HEK293T (cell line): Measurements from ENCODE around the gene NOTCH3.
A peak's percentile ranks its signal among the peaks of the same experiment; 100 is the strongest.

Experiments used
- ARNT ChIP-seq: fragments of 450-650 bp; IDR thresholded peaks from 2 replicates; pipeline ENCODE4 v1.6.1; 2017; ENCODE audit warnings: mild to moderate bottlenecking
- BHLHE40 ChIP-seq: fragments of 450-650 bp; IDR thresholded peaks from 2 replicates; pipeline ENCODE4 v1.6.1; 2016; ENCODE audit warnings: mild to moderate bottlenecking, moderate library complexity, borderline replicate concordance
- FOXA1 ChIP-seq: fragments of 450-650 bp; IDR thresholded peaks from 2 replicates; pipeline ENCODE4 v1.6.1; 2016; ENCODE audit warnings: mild to moderate bottlenecking
- FOXK2 ChIP-seq: fragments of 450-650 bp; IDR thresholded peaks from 2 replicates; pipeline ENCODE4 v1.6.1; 2016; ENCODE audit warnings: mild to moderate bottlenecking
- FOXM1 ChIP-seq: fragments of 450-650 bp; IDR thresholded peaks from 2 replicates; pipeline ENCODE4 v1.6.1; 2017; ENCODE audit warnings: mild to moderate bottlenecking, borderline replicate concordance
- HDGF ChIP-seq: fragments of 450-650 bp; IDR thresholded peaks from 2 replicates; pipeline ENCODE4 v1.6.1; 2017; ENCODE audit warnings: antibody characterized with exemption, borderline replicate concordance
- LEF1 ChIP-seq: fragments of 450-650 bp; IDR thresholded peaks from 2 replicates; pipeline ENCODE4 v1.6.1; 2017; ENCODE audit warnings: mild to moderate bottlenecking, borderline replicate concordance
- NFRKB ChIP-seq: fragments of 450-650 bp; IDR thresholded peaks from 2 replicates; pipeline ENCODE4 v1.6.1; 2016; ENCODE audit warnings: mild to moderate bottlenecking, moderate library complexity
- SP1 ChIP-seq: fragments of 450-650 bp; IDR thresholded peaks from 2 replicates; pipeline ENCODE4 v1.6.1; 2017
- SUZ12 ChIP-seq: fragments of 450-650 bp; IDR thresholded peaks from 2 replicates; pipeline ENCODE4 v1.6.1; 2016; ENCODE audit warnings: mild to moderate bottlenecking
- TARDBP ChIP-seq: fragments of 450-650 bp; IDR thresholded peaks from 2 replicates; pipeline ENCODE4 v1.6.1; 2016
- ZNF384 ChIP-seq: fragments of 450-650 bp; IDR thresholded peaks from 2 replicates; pipeline ENCODE4 v1.6.1; 2016
- TF ChIP-seq, protein P1 (sequence below): fragments of 450-650 bp; IDR thresholded peaks from 2 replicates; pipeline ENCODE4 v1.6.1; 2016

DNA sequence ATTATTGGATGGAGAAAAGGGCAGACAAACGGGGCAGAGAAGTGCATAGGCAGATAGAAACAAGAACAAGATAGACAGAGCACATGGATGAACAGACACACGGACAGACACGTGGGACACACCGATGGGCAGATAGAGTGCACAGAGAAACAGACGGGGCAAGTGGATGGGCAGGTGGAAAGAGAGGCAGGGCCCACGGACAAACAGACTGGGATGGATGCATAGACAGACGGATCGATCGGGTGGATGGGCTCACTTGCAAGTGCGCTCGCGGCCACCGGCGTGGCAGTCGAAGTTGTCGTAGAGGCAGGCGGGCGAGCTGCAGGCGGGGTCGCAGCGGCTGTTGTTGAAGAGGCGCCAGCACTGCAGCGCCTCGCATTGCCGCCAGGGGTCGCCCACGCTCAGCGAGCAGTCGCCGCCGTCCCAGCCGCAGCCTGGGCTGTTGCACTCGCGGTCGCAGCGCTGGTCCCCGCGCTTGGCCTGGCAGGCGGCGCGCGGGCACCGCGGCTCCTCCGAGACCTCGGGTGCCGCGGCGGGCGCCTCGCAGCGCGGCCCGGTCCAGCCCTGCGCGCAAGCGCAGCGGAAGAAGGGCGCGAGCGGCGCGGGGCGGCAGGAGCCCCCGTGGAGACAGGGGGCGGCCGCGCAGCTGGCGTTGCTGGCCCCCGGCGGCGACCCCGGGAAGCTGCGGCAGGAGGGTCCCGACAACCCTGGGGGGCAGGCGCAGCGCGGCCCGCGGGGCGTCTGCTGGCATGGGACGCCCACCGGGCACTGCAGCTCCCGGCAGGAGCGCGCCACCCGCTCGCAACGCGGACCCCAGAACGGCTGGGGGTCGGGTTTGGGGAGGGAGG lies 23.3 kb downstream of the NOTCH3 start:
- TF ChIP-seq FOXM1 (no peak), ZNF384 (no peak), BHLHE40 (no peak), SP1 (no peak), NFRKB (no peak), HDGF (no peak), ARNT (0 out of 2 replicates have a peak, but pooled peaks have one; percentile 12), FOXA1 (no peak), LEF1 (peak; percentile 69; the same call in 1 of the 2 replicates), TARDBP (no peak), FOXK2 (no peak), SUZ12 (no peak)
- TF ChIP-seq, protein P1, sequence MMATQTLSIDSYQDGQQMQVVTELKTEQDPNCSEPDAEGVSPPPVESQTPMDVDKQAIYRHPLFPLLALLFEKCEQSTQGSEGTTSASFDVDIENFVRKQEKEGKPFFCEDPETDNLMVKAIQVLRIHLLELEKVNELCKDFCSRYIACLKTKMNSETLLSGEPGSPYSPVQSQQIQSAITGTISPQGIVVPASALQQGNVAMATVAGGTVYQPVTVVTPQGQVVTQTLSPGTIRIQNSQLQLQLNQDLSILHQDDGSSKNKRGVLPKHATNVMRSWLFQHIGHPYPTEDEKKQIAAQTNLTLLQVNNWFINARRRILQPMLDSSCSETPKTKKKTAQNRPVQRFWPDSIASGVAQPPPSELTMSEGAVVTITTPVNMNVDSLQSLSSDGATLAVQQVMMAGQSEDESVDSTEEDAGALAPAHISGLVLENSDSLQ, result no peak
